ENCODE results near the gene CKAP5. TPM values are rescaled to one million over a fixed set of nuclear protein-coding genes. Genes with fewer than 3 reads are reported as not detected.

Gene CKAP5
- polyA plus RNA-seq (2011; rRNA removed) (84.0 and 111 TPM in 2 replicates), polyA minus RNA-seq (2011; rRNA and poly(A)+ RNA removed) (80.1 and 82.1 TPM in 2 replicates)

GRCh38 chr11:46845740-46846509 is at the start of gene CKAP5:
Gene CKAP5 (minus strand): TSS chr11:46846280. CDS start chr11:46821231, 25,049 bp downstream.
- peak; percentile 59 for DNase-seq (ENCODE audit: low read depth)
- POLR2A ChIA-PET, result no interaction called here
- peak within 1 kb of the TSS; percentile 95 for H3K4me3 ChIP-seq (ENCODE audit: low read depth, low read length)
- H3K36me3 ChIP-seq (ENCODE audit: control insufficient read depth, insufficient read depth, low read length), result no peaks in the 10 kb centered on the region; the same call in 1 of the 2 replicates
- no peaks in the 10 kb centered on the region for H3K27me3 ChIP-seq (ENCODE audit: control insufficient read depth, insufficient read depth, low read length)
- no peak for TF ChIP-seq CTCF (IDR thresholded peaks at IDR 0.05; ENCODE audit: insufficient read depth, low read depth, low read length)
- CTCF ChIA-PET, result interaction anchor here (0.8 to 1.3 kb wide), 4 partner anchors 9 to 316 kb away, joined by 3 to 5 read pairs (median 4); no protein-coding TSS in a partner anchor

GRCh38 chr11:46895821-46896220 is 49.7 kb upstream of the CKAP5 start:
- POLR2A ChIA-PET, result no interaction called here
- no peak for DNase-seq (ENCODE audit: low read depth)
- CTCF ChIA-PET, result interaction anchor here (0.6 to 3.4 kb wide), 9 partner anchors 8 to 459 kb away, joined by 3 to 34 read pairs (median 3); no protein-coding TSS in a partner anchor
- Histone ChIP-seq H3K27me3 (ENCODE audit: control insufficient read depth, insufficient read depth, low read length) (no peaks in the 10 kb centered on the region), H3K4me3 (ENCODE audit: low read depth, low read length) (no peak overlapping the region), H3K36me3 (ENCODE audit: control insufficient read depth, insufficient read depth, low read length) (no peaks in the 10 kb centered on the region; the same call in none of the 2 replicates)
- TF ChIP-seq CTCF (IDR thresholded peaks at IDR 0.05; ENCODE audit: insufficient read depth, low read depth, low read length), result no peak

- no peak for DNase-seq (ENCODE audit: low read depth)
- no peak overlapping the region for H3K4me3 ChIP-seq (ENCODE audit: low read depth, low read length)
- ChIA-PET POLR2A (no interaction called here), CTCF (interaction anchor here (0.6 to 3.4 kb wide), 4 partner anchors 9 to 460 kb away, joined by 3 to 34 read pairs (median 4); no protein-coding TSS in a partner anchor)
- H3K27me3 ChIP-seq (ENCODE audit: control insufficient read depth, insufficient read depth, low read length), result no peaks in the 10 kb centered on the region
- H3K36me3 ChIP-seq (ENCODE audit: control insufficient read depth, insufficient read depth, low read length), result no peaks in the 10 kb centered on the region; the same call in none of the 2 replicates
- no peak for TF ChIP-seq CTCF (IDR thresholded peaks at IDR 0.05; ENCODE audit: insufficient read depth, low read depth, low read length)
Measured at GRCh38 chr11:46894961-46895360, 48.9 kb upstream of the CKAP5 start.

GRCh38 chr11:46894506-46894905 is 48.4 kb upstream of the CKAP5 start:
- H3K27me3 ChIP-seq (ENCODE audit: control insufficient read depth, insufficient read depth, low read length), result no peaks in the 10 kb centered on the region
- no peaks in the 10 kb centered on the region; the same call in 1 of the 2 replicates for H3K36me3 ChIP-seq (ENCODE audit: control insufficient read depth, insufficient read depth, low read length)
- CTCF ChIA-PET, result interaction anchor here (0.6 to 3.4 kb wide), 4 partner anchors 9 to 457 kb away, joined by 3 to 34 read pairs (median 5); no protein-coding TSS in a partner anchor
- TF ChIP-seq CTCF (IDR thresholded peaks at IDR 0.05; ENCODE audit: insufficient read depth, low read depth, low read length), result no peak
- DNase-seq (ENCODE audit: low read depth), result no peak
- no peak overlapping the region for H3K4me3 ChIP-seq (ENCODE audit: low read depth, low read length)
- POLR2A ChIA-PET, result no interaction called here

GRCh38 chr11:46892838-46893237 is 46.8 kb upstream of the CKAP5 start:
- H3K36me3 ChIP-seq (ENCODE audit: control insufficient read depth, insufficient read depth, low read length), result no peaks in the 10 kb centered on the region
- no peak for DNase-seq (ENCODE audit: low read depth)
- H3K27me3 ChIP-seq (ENCODE audit: control insufficient read depth, insufficient read depth, low read length), result no peaks in the 10 kb centered on the region
- TF ChIP-seq CTCF (IDR thresholded peaks at IDR 0.05; ENCODE audit: insufficient read depth, low read depth, low read length), result no peak
- H3K4me3 ChIP-seq (ENCODE audit: low read depth, low read length), result no peak overlapping the region
- ChIA-PET CTCF (interaction anchor here (0.6 to 2.1 kb wide), 4 partner anchors 188 to 269 kb away, joined by 3 to 7 read pairs (median 5); no protein-coding TSS in a partner anchor), POLR2A (no interaction called here)
